HL-60 (cell line): ENCODE data around the gene ZNF518A.
A peak's percentile ranks its signal among the peaks of the same experiment; 100 is the strongest.

Source experiments
- DNase-seq, 2 experiments: peaks; one replicate each; pipeline ENCODE4 v3.0.0-alpha.2; 2010 to 2020; ENCODE audit warnings: low read depth in 1 of 2, low spot score in 1 of 2
- H3K27ac ChIP-seq: fragments of 250-450 bp; sonication (Bioruptor Pico); replicated peaks from 2 replicates; pipeline ENCODE4 v1.5.1; 2020; ENCODE audit warnings: mild to moderate bottlenecking, moderate library complexity
- H3K27me3 ChIP-seq: fragments of 250-450 bp; sonication (Bioruptor Pico); 2 replicates; pipeline ENCODE4 v1.5.1; 2021; ENCODE audit warnings: mild to moderate bottlenecking, moderate library complexity; ENCODE audit not compliant: insufficient read depth, poor library complexity, severe bottlenecking
- H3K4me3 ChIP-seq: replicated peaks from 2 replicates; pipeline ENCODE4 v1.5.1; 2011; ENCODE audit warnings: mild to moderate bottlenecking, control low read depth, low read length; ENCODE audit not compliant: insufficient read depth
- CTCF ChIP-seq: IDR thresholded peaks from one replicate; pipeline ENCODE4 v1.5.1; 2011; ENCODE audit warnings: low read length, control low read depth, inconsistent platforms; ENCODE audit not compliant: insufficient read depth
- GABPA ChIP-seq: IDR thresholded peaks from 2 replicates; pipeline ENCODE4 v1.6.1; 2012; ENCODE audit warnings: low read depth
- POLR2AphosphoS5 ChIP-seq: IDR thresholded peaks from 2 replicates; pipeline ENCODE4 v1.6.1; 2012; ENCODE audit warnings: low read depth
- REST ChIP-seq: IDR thresholded peaks from 2 replicates; pipeline ENCODE4 v1.6.1; 2012; ENCODE audit warnings: low read depth; ENCODE audit not compliant: insufficient replicate concordance
- SPI1 ChIP-seq: IDR thresholded peaks from 2 replicates; pipeline ENCODE4 v1.6.1; 2012; ENCODE audit warnings: low read depth, mild to moderate bottlenecking, borderline replicate concordance
- long read RNA-seq: library from polyadenylated mRNA; unstranded; transcript quantifications from one replicate; pipeline ENCODE4 v2.0.0, GENCODE V29; 2020

ZNF518A gene
- long read RNA-seq, partial matches to known transcripts = 29 of 146 reads
- long read RNA-seq, other reads (novel, unspliced or antisense) = 117 of 146 reads

- Histone ChIP-seq H3K27me3 (no peaks in the 10 kb centered on the region), H3K4me3 (peak within 1 kb of the TSS; percentile 46), H3K27ac (peak within 1 kb of the TSS; percentile 100)
- TF ChIP-seq REST (peak; percentile 72), GABPA (peak; percentile 83), POLR2AphosphoS5 (peak; percentile 95), CTCF (no peak), SPI1 (peak; percentile 60)
- DNase-seq = peak; percentile 95 to 96
Observed at GRCh38 chr10:96129387-96130325, at the start of gene ZNF518A. Gene ZNF518A, plus strand, starts transcription at chr10:96130297. Its CDS starts 26,026 bp downstream, at chr10:96156323.

- TF ChIP-seq POLR2AphosphoS5 = no peak
- no peak for TF ChIP-seq CTCF
- no peak for TF ChIP-seq REST
- TF ChIP-seq GABPA = no peak
- TF ChIP-seq SPI1 = no peak
- no peak for DNase-seq
- H3K27me3 ChIP-seq = no peaks in the 10 kb centered on the region
- no peak overlapping the region for H3K4me3 ChIP-seq
- H3K27ac ChIP-seq = no peak overlapping the region
Observed at GRCh38 chr10:96082153-96082552, 47.9 kb upstream of the ZNF518A start.

GRCh38 chr10:96082748-96083147 lies 47.3 kb upstream of the ZNF518A start:
- Histone ChIP-seq H3K27ac (no peak overlapping the region), H3K4me3 (no peak overlapping the region), H3K27me3 (no peaks in the 10 kb centered on the region)
- no peak for DNase-seq
- TF ChIP-seq REST = no peak
- no peak for TF ChIP-seq SPI1
- no peak for TF ChIP-seq CTCF
- TF ChIP-seq GABPA = no peak
- TF ChIP-seq POLR2AphosphoS5 = no peak
